ENCODE data around the gene HEPH.
"Not testable (repeated sequence)": the region's sequence is repeated elsewhere in the genome, so short reads cannot be mapped to it uniquely, and the experiment has no call there.

HEPH gene

GRCh38 chrX:66203114-66203513 is 39.1 kb downstream of the HEPH start:
- TF ChIP-seq CTCF (IDR thresholded peaks at IDR 0.05; ENCODE audit: insufficient read depth, low read depth, low read length, missing control alignments), result no peak
- no peak overlapping the region for H3K4me3 ChIP-seq (ENCODE audit: low read depth, low read length)
- DNase-seq (ENCODE audit: low read depth), result peak; percentile 6

- no peak for TF ChIP-seq CTCF (IDR thresholded peaks at IDR 0.05; ENCODE audit: insufficient read depth, low read depth, low read length, missing control alignments)
- no peak overlapping the region for H3K4me3 ChIP-seq (ENCODE audit: low read depth, low read length)
- DNase-seq (ENCODE audit: low read depth), result no peak
Observed at GRCh38 chrX:66221856-66222255, 57.8 kb downstream of the HEPH start.

- no peak for DNase-seq (ENCODE audit: low read depth)
- TF ChIP-seq CTCF (IDR thresholded peaks at IDR 0.05; ENCODE audit: insufficient read depth, low read depth, low read length, missing control alignments), result no peak
- no peak overlapping the region for H3K4me3 ChIP-seq (ENCODE audit: low read depth, low read length)
Observed at GRCh38 chrX:66232296-66232695, 68.2 kb downstream of the HEPH start.

- no peak overlapping the region for H3K4me3 ChIP-seq (ENCODE audit: low read depth, low read length)
- no peak for TF ChIP-seq CTCF (IDR thresholded peaks at IDR 0.05; ENCODE audit: insufficient read depth, low read depth, low read length, missing control alignments)
- DNase-seq (ENCODE audit: low read depth), result no peak
Observed at GRCh38 chrX:66233209-66233608, 69.2 kb downstream of the HEPH start.

- not testable (repeated sequence) for DNase-seq (ENCODE audit: low read depth); H3K4me3 ChIP-seq (ENCODE audit: low read depth, low read length)
Observed at GRCh38 chrX:66233904-66234303, 69.9 kb downstream of the HEPH start.

GRCh38 chrX:66255359-66255967 is 91.4 kb downstream of the HEPH start:
- DNase-seq (ENCODE audit: low read depth), result no peak
- TF ChIP-seq CTCF (IDR thresholded peaks at IDR 0.05; ENCODE audit: insufficient read depth, low read depth, low read length, missing control alignments), result no peak
- no peak overlapping the region for H3K4me3 ChIP-seq (ENCODE audit: low read depth, low read length)

GRCh38 chrX:66262807-66263206 is 98.8 kb downstream of the HEPH start:
- TF ChIP-seq CTCF (IDR thresholded peaks at IDR 0.05; ENCODE audit: insufficient read depth, low read depth, low read length, missing control alignments), result no peak
- no peak for DNase-seq (ENCODE audit: low read depth)
- H3K4me3 ChIP-seq (ENCODE audit: low read depth, low read length), result no peak overlapping the region
